LHCN-M2 (cell line): ENCODE data around the gene FIBP. TPM values are rescaled to one million over a fixed set of nuclear protein-coding genes. Genes with fewer than 3 reads are reported as not detected.
"Not testable (repeated sequence)": the region's sequence is repeated elsewhere in the genome, so short reads cannot be mapped to it uniquely, and the experiment has no call there.

Source experiments
- DNase-seq: peaks from one replicate; pipeline ENCODE4 v3.0.0-alpha.2; 2012; ENCODE audit warnings: low read depth
- total RNA-seq: library from RNA; depleted of rRNA; stranded (reverse); fragments of >200 nt; gene quantifications from 2 replicates; pipeline ENCODE4 v1.2.3, GENCODE V29; 2014

The FIBP gene
- total RNA-seq, 1 experiment from 2014 or later, result 165 TPM

DNA sequence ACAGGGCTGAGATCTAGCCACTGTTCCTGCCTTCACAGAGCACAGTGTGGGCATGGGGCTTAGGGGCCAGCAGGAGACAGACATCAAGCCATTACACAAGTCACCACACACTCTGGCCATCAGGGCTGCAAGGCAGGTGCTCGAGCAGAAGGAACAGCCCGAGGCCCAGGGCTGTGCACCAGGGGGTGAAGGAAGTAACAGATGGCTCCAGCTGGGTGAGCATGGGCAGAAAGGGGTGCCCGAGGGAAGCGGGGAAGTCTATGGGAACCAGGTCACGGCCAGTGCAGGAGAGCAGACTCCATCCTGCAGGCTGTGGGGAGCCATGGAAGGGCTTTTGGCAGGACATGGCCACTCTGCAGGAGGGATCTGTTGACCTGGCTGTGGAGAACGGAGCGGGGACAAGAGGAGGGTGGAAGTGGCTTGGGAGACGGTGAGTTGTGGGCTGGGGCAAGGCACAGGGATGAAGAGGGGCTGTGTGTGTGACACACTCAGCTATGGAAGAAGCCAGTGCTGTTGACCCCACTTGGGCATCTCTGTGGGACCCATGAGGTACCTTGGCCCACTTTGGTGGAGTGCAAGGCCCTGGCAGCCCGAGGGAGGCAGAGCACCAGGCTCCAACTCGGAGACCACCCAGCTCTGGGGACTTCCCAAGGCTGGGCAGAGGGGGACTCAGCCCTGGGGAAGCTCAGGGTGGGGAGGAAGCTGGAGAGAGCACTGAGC lies 27.0 kb upstream of the FIBP start:
- DNase-seq, result peak; percentile 74

DNA sequence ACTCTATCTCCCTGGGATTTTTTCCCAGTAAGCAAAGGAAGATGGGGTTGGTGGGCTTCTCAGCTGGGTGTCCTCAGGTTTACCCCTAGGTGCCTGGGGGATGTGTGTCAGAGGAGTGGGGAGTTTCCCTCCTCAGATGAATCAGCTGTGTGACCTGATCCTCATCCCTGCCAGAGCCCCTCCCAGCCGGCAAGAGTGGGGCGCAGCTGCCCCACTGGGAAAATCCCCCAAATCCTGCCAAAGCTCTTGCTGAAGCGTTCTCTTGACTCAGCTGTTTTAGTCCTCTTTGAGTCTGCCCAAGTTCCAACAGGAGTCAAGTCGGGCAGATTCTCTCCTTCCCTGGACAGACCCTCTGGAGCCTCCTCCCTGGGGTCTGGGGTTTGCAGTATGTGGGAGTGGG lies 24.6 kb upstream of the FIBP start:
- DNase-seq, result peak; percentile 94

DNA sequence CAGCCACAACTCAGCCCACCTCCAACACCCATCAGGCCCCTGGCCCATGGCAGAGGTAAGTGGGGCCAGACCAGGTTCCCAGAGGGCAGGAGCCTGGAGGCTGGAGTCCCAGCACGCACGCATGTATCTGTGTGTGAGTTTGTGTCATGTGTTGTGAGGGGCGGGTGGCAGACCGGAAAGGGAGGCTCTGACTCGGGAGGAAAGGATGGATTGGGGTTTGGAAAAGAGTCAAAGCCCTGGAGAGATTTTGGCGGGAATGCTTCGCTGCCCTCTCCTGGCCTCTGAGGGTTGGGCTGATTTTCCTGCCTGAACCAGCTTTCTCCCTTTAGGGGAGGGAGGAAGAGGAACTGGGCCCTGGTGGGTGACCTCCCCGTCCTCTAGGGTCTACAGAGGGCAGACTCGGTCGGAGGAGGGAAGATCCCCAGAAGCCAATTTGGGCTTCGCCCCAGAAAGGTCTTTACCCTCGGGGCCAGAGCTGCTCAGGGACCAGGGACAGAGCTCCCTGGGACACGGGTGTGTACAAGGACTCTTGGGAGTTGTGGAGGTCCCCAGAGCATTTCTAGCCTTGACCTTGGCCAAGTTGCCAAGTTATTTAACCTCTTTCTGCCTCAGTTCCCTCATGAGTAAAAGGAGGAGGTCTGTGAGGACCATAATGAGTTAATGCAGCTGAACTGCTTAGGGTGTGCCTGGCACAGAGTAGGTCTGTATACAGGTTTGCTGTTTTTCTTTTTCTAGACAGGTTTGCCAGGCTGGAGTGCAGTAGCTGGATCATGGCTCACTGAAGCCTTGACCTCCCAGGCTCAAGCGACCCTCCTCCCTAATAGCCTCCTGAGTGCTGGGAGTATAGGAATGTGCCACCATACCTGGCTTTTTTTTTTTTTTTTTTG lies 23.7 kb upstream of the FIBP start:
- peak; percentile 97 for DNase-seq

DNA sequence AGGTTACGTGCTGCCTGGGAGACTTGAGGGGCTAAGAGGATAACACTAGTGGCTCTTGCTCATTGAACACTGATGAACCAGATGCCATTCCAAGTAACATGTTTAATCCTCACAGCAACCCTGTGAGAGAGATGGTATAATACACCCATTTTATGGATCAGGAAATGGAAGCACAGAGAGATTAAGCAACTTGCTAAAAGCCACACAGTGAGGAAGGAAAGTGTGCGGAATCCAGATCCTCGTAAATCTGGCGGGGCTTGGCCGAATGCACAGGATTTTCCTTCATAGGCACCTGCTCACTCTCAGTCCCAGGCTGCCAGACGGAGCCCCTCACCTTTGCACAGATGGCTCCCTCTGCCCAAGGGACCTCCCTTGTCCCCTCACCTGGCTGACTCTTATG lies 19.6 kb upstream of the FIBP start:
- DNase-seq, result no peak

DNA sequence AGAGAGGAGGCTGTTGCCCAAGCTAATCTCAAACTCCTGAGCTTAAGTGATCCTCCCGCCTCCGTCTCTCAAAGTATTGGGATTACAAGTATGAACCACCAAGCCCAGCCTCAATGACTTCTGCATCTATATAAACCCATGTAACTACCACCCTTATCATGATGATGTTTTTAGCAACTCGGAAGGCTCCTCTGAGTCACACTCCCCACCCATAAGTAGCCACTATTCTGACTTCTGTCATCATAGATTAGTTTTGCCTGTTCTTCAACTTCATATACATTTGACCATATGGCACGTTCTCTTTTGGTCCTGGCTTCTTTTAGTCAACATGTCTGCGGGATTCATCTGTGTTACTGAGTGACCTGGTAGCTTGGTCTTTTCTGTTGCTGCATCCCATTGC lies 18.3 kb upstream of the FIBP start:
- no peak for DNase-seq

DNA sequence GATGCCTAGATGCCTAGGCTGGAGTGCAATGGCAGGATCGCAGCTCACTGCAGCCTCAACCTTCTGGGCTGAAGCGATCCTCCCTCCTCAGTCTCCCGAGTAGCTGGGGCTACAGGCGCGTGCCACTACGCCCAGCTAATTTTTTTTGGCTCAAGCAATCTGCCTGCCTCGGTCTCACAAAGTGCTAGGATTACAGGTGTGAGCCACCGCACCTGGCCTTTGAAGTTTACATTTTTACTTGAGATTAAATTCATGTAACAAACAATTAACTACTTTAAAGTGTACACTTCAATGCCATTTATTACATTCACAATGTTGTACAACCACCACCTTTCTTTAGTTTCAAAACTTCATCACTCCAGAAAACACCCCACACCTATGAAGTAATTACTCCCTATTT lies 15.4 kb upstream of the FIBP start:
- DNase-seq, result no peak

DNA sequence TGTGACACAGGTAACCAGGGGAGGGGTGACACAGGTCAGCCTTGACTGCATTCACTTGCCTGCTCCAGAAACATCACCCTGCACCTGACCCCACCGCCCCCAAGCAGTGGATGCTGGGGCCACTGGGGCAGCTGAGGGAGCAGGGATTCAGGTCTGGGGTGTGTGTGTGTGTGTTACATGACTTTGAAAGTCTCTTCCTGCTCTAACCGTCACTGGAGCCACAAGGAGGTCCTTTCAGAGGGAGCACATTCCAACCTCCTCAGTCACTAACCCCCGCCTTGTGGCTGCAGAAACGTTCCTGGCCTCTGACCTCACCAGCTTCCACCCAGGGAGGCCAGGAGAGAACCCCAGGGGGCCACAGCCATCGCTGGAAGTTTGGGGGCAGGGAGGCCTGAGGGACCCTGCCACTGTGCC lies 14.8 kb upstream of the FIBP start:
- peak; percentile 96 for DNase-seq

DNA sequence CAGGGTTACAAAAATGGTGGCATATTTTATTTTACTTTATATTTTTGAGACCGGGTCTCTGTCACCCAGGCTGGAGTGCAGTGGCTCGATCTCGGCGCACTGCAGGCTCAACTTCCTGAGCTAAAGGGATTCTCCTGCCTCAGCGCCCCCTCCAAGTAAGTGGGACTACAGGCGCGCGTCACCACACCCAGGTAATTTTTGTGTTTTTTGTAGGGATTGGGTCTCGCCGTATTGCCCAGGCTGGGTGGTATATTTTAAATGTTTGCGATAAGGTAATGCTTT lies 12.6 kb upstream of the FIBP start:
- DNase-seq, result no peak

DNA sequence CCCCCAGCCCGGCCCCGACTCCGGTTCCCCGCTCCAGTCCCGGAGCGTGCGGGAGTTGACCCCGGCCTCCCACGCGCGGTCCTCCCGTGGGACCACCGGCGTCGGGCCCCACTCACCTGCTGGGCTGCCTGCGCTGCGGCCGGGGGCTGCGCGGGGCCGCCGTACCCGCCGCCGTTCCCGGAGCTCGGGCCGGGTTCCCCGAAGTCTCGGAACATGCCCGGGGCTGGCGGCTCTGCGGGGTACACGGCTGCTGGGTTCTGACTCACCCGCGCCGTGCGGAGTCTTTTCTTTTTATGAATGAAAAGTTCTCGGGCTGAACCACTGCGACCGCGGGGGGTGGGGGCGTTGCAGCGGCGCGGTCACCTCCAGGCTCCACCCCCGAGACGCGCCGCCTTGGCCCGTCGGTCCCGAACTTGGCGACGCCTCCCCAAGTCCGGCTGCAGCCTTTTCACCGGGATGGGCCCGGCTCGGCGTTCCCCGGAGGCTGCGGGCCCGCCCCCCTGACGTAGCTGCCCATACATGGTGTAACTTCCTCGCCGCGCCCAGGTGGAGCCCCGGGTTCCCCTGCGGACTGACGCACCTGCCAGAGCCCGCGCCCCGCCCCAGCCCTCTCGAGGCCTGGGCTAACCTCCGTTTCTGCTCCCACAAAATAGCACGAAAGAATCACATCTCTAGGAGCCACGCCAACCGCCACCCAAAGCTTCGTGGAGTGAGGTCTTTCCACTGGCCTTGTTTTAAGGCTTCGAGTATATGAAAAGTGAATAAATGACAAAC lies 12.0 kb upstream of the FIBP start, which contains the start of gene FOSL1:
Gene FOSL1 (minus strand): TSS at position 264 of the 774 bp plus-strand sequence. CDS start 49 bp downstream, at position 215.
- DNase-seq, result peak; percentile 97

DNA sequence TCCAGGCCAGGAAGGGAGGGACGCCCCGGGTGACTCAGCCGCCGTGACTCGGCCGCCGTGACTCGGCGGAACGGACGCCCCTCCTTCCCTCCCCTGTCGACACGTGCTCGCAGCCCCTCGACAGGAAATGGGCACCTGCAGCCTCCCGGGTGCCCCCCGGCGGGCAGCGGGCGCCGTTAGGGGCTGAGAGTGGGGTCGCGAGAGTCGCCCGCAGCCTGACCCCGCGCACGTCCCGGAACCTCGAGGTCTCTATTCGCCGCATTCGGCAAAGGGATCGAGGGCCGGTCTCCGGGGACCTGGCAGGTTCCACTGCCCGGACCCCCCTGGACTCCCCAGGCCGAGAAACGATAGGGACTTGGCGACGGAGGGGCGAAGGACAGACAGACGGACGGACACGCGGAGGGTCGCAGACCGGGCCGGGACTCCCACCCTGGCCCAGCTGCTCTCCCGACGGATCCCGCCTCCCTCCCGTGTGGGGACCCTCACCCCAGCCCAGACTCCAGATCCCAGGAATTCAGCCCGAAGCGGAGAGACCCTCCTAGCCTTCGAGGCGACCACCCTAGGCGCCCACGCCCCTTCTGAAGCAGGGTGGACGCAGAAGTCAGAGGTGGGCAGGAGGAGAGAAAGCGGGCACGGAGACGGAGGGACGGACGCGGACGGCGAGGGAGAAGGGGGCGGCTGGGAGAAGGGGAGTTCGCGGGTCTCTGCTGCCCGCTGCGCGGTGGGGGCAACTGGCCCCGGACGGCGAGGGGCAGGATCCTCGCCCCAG lies 11.3 kb upstream of the FIBP start:
- peak; percentile 87 for DNase-seq

DNA sequence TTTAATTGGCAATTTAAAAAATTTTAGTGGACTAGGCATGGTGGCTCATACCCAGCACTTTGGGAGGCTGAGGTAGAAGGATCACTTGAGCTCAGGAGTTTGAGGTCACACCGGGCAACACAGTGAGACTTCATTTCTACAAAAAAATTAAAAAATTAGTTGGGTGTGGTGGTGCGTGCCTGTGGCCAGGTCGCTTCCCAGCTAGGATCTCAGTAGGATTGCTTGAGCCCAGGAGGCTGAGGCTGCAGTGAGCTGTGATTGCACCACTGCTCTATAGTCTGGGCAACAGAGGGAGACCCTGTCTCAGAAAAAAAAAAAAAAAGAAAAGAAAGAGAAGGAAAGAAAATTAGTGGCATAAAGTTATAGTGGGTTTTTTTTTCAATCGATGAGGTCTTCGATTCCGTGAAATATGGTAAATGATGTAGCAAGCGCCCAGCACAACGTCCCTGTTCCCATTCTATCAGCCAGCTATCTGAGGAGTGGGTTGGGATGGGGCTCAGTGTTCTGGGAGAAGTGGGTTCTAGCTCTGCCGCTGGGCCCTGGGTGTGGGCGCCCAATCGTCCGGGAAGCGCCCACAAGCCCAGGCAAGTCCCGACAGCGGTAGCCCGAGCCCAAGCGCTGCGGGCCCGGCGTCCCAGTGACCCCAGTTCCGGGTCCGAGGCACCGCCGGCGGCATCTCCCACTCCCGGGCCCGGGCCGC lies 10.5 kb upstream of the FIBP start:
- no peak for DNase-seq

DNA sequence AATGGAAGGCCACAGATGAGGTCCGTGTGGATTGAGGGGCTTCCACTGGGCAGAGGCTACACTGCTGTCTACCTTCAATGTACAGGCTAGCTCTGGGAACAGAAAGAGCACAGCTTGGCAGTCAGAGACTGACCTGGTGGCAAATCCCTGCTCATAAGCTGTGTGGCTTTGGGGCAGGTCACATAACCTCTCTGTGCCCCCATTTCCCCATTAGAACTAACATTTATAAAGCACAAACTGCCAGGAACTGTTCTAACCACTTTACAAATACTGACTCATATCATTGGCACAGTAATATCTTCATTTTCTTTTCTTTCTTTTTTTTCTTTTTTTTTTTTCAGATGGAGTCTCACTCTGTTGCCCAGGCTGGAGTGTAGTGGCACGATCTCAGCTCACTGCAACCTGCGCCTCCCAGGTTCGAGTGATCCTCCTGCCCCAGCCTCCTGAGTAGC lies 8.8 kb upstream of the FIBP start:
- no peak for DNase-seq

DNA sequence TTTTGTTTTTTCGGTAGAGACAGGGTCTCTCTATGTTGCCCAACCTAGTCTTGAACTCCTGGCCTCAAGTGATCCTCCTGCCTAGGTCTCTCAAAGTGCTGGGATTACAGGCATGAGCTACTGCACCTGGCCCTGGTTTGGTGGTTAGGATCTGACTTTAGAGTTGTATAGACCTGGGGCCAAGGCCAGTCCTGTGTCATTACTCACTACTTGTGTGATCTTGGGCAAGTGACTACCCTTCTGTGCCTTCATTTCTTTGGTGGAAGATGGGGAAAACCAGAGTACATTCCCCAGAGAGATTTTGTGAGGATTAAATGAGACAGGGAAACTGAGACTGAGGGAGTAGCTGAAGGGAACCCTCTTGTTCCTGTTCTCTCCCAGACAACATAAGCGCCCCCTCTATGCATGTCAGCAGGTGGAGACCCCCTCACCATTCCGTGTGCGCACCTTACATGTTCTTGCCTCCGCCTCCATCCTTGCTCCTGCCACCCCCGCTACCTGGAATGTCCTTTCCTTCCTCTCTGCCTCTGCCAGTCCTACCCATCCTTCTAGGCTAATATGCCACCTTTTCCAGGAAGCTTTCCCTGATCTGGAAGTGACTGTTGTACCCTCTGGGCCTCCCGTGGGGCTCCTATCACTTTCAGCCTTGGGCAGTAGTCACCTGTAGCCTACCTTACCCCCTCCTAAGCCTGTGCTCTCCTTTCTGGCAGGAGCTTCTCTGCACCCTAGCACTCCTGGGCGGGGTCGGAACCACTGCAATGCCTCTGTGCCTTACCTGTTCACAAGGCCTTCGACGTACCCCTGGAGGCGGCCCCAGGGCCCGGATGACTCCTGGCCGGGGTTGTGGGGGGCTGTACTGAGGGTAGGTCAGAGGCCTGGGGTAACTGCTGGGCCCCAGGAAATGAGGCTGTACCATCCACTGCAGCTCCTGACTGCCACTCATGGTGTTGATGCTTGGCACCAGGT lies 8.0 kb upstream of the FIBP start:
- DNase-seq, result no peak

DNA sequence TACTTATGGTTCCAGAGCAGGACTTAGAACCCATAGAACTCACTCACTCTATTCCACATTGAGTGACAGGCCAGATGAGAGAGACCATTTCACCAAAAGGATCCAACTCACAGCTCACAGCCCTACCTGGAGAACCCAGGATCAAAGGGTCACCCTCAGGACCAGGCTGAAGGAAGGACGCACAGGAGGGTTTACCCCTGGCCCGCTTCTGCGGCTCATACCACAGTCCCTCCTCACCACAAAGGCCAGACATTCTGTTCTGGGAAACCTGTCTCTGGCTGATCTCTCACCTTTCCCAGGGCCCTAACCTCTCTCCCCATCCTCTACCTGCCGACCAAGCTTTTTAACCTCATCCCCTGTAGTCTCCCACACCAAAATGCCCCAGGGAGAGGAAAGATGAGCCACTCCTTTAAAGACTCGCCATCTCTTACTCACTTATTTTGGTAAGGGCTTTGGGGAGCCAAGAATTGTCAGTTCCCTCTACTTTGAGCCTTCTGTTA lies 7.3 kb upstream of the FIBP start:
- DNase-seq, result no peak

DNA sequence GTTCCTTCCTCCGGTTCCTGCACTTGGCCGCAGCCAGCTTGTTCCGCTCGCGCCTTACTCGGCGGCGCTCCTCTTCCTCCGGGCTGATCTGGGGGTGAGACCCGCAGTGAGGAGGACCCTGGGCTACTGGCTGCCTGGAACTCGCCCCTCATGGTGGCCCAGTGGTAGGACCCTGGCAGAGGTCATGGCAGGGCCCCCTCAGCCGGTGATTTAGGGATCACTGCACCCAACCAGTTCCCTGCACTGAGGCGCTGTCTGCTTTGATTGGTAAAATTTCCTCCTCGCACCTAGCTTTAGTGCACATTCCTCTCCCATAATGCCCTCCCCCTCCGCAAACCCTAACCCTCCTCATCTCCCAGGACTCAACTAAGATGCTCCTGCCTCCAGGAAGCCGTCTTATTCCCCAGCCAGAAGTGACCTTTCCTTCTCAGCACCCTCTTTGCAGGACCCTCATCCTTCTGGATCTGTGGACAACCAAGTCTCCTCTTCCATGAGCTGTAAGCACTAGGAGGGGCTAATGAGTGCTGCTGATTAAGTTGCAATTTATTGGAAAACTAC lies 5.8 kb upstream of the FIBP start:
- DNase-seq, result no peak

DNA sequence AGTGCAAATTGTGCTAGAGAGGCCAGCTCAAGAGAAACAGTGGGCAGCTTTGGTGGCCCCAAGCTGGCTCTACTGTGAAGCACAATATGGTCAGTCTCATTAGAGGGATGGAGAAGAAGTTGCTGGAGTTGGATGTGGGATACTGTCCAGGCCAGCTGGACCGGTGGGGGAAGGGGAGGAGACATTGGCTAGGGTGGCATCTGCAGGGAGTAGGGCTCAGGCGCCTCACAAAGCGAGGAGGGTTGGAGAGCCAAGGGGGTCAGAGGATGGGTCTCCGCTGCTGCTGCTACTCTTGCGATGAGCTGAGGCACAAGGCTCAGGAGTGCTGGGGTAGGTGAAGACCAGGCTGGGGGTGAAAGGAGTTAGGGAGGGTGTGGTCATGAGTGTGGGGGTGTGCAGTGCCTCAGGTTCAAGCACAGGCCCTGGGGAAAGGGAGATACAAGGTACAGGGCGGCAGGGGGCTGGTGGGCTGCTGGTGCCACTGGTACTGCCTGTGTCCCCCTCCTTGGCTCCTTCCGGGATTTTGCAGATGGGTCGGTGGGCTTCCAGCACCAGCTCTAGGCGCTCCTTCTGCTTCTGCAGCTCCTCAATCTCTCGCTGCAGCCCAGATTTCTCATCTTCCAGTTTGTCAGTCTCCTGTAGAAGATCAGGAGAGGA lies 4.5 kb upstream of the FIBP start:
- DNase-seq, result no peak

DNA sequence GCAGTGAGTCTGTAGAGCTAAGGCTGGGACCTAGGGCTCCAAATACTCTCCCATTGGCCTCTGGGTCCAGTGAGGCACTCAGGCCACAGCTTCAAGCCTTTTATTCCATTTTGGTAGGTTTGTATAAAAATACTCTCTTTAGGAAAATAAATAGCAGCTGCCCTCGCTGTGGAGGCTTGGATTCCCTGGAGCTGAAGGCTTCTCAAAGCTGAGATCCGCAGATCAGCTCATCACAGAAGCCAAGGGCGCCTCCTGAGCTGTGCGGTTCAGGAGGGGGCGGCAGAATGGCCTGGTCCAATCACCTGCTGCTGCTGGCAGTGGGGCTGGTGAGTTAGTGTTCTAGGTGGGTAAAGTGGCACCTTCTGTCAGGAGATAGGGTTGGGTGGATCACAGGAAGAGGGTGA lies 3.9 kb upstream of the FIBP start:
- not testable (repeated sequence) for DNase-seq
